ENCODE results near the gene BZW1.

Gene BZW1

DNA sequence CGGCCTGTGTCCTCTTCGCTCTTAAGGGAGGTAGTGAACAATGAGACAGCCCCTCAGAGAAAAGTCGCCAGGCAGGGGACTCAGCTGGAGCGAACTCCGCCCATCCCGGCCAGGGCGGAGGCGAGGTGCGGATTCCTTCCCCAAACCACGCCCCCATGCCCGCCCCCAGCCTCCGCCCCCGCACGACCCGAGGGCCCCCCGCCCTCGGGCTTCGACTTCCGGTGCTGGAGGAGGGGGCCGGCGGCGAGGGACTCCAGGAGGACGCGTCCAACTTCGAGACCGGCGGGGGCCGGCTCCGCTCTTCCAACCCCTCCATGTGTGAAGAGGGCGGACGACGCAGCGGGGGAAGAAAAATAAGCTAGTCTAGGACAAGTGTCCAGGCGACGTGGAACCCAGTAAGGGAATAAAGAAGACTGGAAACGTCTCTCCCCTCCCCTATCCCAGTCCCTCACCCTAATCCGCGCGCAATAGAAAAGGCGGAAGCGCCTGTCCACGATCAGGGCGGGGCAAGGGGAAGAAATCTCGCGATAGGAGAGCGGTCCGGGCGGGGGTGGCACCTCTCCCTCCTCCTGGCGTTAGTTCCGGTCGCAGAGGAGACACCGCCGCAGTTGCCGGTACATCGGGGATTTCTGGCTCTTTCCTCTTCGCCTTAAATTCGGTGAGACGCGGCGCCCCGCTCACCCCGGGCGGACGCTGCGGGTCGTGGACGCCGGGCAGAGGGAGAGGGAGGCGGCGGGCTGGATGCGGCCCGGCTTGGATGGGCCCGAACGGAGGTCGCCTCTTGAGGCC is at the start of gene BZW1:
TSS of gene BZW1 (plus strand) at position 578 of the 789 bp plus-strand sequence. CDS start 1,308 bp downstream, outside the sequence.
- DNase-seq (ENCODE audit: low read depth) = peak; percentile 97

DNA sequence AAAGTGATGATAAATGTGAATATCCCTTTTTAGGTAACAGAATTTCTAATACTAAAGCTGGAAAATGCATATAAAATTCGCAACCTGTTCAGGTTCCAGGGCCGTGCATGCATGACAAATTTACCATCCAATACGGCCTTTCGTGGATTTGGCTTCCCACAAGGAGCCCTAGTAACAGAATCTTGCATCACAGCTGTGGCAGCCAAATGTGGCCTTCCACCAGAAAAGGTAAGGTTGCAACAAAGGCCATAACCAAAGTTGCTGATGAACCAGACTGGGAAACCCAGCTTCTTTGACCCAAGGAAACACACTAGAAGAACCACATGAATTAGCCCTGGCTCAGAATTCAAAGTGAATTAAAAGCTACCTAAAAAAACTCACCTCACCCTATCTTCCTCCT is 49.6 kb upstream of the BZW1 start:
- DNase-seq (ENCODE audit: low read depth) = no peak

- no peak for DNase-seq (ENCODE audit: low read depth)
Observed at GRCh38 chr2:200763422-200763821, 48.3 kb upstream of the BZW1 start.

DNA sequence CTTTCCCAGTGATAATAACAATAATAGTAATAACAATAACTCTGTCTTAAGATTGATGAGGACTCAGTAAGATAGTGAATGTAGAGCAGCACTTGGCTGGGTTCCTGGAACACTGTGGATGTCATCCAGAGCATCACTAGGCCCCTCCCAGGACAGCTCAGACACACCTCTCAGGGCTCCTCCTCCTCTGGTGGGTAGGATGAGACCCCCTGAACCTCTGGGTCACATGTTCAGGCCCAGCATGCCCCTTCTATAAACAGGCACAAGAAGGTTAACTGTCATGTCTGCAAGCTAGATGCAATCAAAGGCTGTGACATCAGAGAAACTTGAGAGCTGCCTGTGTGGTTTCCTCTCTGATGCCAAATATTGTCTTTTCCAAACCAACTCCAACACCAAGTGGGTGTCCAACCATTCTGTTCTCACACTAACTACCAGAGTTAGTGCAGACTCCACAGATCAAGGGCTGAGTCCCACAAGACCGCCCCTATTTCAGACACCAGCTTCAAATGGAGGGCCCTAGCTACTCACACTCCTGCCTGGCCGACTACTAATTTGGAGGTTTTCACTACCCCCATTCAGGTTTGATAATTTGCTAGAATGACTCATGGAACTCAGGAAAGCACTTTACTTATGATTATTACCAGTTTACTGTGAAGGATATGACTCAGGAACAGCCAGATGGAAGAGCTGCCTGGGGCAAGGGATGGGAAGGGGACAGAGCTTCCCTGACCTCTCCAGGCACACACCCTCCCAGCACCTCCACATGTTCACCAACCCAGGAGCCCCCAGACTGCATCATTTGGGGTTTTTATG is 46.4 kb upstream of the BZW1 start:
- DNase-seq (ENCODE audit: low read depth) = peak; percentile 96

DNA sequence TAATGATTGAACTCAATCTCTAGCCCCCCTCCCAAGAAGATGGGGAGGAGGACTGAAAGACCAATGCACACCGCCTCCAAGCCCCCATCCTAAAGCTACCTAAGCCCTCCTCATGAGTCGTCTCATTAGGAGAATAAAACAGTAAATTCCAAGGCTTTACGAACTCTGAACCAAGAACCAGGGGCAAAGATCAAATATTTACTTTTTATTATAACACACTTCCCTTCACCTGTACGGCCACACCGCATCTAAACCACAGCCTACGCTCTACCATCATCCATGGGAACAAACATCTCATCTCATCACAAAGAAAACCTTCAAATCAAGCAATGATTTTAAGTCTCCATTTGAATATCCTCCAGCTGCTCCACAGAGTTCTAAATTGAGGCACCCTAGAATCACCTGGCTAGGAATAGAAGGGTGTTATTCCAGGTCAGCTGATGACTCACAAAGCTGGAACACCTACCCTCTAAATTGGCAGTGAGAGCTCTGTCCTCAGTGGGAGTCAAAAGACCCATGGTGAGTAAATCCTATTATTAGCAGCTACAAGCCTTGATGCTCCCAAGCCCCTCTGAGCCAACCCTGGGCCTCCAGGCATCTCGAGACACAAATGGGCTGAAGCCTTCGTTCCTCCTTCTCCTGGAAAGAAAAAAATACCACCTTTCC is 45.6 kb upstream of the BZW1 start:
- no peak for DNase-seq (ENCODE audit: low read depth)

- DNase-seq (ENCODE audit: low read depth) = no peak
Observed at GRCh38 chr2:200767111-200767885, 44.4 kb upstream of the BZW1 start.

GRCh38 chr2:200770847-200771246 is 40.9 kb upstream of the BZW1 start:
- DNase-seq (ENCODE audit: low read depth) = no peak

- no peak for DNase-seq (ENCODE audit: low read depth)
Observed at GRCh38 chr2:200772620-200773019, 39.1 kb upstream of the BZW1 start.

DNA sequence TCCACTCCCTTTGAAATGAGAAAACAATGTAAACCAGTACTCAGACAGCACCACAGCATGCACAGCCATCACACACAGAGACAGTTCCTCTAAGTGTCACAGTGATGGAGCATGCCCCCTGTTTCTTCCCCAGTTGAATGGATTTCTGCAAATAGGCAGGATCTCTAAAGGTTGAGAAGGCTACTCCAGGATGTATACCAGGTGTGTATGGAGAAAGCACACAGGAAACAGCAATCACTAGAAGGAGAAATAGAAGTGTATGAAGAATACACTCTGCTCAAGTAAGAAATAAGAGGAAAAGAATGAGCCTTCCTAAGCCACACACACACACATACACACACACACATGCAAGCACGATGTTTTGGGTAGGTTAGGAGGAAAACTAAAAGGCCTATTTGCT is 38.6 kb upstream of the BZW1 start:
- DNase-seq (ENCODE audit: low read depth) = no peak

DNA sequence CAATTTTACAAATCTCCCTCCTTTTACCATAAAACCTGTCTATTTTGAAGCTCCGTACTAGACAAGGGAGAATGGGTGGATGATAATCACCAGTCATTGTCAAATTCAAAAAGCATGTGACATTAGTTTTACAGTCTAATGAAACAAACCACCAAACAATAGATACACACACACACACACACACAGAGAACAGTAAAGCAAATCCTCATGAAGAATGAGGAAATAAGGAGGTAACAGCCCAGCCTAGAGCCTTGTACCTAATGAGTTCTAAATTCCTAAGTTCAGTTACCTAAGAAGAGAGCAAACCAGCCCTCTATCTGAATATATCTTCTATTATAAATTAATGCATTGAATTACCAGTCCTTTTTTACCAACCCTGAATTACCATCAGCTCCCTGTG is 36.8 kb upstream of the BZW1 start:
- no peak for DNase-seq (ENCODE audit: low read depth)

GRCh38 chr2:200777275-200777674 is 34.4 kb upstream of the BZW1 start:
- no peak for DNase-seq (ENCODE audit: low read depth)

GRCh38 chr2:200778038-200778437 is 33.7 kb upstream of the BZW1 start:
- peak; percentile 66 for DNase-seq (ENCODE audit: low read depth)

- no peak for DNase-seq (ENCODE audit: low read depth)
Observed at GRCh38 chr2:200779214-200779613, 32.5 kb upstream of the BZW1 start.

DNA sequence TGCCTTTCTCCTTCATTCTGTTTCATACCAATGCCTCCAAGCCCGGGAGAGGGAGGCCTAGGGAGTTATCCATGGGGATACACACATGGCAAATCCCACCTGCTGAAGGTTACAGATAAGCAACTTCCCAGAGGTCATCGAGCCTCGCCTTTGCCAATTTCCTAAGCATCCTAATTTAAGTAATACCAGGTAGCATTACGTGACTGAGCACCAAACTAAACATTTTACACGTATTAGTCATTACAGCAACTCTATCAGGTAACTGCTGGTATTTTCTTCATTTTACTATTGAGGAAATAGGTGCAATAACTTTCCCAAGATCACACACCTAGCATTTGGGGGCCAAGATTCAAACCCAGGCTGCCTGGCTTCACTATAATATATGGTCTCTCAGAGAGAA is 30.1 kb upstream of the BZW1 start:
- no peak for DNase-seq (ENCODE audit: low read depth)

DNA sequence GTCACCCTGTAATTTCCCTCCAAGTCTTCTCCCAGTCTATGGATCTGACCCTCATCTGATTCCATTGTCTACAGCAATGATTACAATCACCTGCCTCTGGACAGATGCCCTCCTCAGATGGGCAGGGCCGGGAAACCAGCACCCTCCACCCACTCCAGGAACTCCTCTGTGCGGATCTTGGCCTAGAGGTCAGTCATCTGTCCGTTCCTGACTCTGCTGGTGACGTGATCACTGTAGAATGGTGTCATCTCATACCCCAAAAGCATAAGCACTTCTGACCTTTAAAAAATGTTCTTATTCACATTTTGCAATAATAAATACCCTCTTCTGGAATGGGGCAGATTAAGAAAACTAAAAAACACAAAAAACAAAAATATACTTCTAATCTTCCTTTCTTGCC is 29.5 kb upstream of the BZW1 start:
- peak; percentile 26 for DNase-seq (ENCODE audit: low read depth)

DNA sequence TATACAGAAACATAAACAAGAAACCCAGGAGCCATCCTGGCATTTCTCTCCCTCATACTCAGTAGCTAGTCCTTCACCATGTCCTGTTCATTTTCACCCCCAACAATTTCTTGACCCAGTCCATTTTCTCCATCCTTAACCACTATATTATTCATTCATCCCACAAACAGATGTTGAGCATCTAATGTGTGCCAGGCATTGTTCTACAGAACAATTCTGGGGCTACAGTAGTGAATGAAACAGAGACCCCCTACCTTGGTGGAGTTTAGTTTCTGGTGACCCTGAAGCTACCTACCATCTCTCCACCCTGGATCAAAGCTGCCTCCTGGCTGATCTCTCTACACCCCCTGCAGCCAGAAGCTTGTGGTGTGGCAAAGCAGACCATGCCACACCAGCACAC is 27.5 kb upstream of the BZW1 start:
- no peak for DNase-seq (ENCODE audit: low read depth)

GRCh38 chr2:200786423-200786822 is 25.3 kb upstream of the BZW1 start:
- peak; percentile 87 for DNase-seq (ENCODE audit: low read depth)

DNA sequence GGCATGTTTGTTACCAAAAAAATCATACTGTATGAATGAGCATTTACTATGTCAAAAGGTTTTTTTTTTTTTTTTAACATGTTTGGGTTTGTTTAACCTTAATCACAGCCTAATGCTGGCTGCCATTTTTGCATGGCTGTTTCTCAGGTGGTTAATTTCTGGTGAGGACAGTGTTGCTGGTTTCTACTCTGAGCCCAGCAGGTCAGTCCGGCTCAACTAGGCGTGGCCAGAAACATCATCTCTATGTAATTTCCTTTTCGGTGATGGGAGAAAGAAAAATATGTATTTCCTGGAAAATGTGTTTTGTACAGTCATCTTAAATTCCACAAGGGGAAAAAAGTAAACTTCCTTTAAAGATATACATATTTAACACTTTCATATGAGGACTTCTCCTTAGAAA is 24.9 kb upstream of the BZW1 start:
- peak; percentile 87 for DNase-seq (ENCODE audit: low read depth)

DNA sequence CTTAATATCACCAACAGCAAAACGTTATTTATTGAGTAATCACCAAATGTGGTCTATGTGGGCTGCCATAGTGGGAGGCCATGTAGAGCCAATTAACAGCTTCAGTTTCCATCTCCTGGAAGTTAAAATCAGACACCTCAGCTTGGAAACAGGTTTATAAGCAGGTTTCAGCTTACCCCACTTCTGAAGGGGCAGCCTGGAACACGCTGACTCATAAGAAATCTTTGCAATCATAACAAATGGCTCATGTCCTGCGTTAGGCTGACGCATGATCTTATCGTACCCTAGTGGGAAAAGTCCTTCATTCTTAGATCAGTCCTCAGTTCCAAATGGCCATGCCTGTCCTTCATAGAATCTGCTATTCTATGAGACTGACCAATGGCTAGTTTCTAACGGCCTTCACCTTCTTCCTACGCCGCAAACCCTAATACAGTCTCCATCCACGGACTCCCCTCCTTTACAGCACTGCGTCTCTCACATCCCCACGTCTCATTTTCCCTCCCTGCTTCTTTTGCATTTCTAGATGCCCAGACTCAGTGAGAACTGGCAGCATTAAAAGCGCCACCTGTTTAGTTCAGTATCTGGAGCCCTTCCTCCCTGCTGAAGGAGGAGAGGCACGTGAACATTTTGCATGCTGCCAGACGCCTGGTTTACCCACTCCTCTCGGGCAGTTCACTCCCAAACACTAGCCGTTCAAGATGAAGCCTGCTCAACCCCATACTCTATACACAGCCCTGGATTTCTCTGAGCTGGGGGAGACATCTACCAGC is 24.2 kb upstream of the BZW1 start:
- peak; percentile 95 for DNase-seq (ENCODE audit: low read depth)

DNA sequence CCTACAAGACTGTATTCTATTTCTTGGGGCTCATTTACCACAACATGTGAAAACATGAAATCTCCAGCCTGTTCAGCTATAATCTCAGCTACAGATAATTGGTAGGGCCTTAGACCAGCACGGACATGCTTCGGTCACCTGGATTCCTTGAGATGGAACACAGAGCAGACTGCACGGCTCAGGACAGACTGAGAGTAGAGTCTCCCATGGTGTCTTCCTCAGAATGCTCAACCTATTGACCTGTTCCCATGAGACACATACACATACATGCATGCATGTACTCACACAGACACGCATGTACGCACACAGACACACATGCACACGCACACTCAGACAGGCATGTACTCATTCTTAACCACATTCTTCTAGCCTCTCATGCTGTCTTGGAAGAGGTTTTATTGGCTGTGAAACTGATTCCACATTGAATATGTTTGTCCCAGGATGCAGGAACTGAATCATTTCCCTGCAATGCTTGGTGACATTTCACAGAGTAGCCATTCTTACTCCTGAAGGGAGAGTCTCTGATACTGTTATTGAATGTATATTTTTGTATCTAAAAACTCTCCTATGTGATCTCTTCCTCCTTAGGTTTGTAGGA is 23.5 kb upstream of the BZW1 start:
- DNase-seq (ENCODE audit: low read depth) = peak; percentile 92

- DNase-seq (ENCODE audit: low read depth) = no peak
Observed at GRCh38 chr2:200790185-200790584, 21.5 kb upstream of the BZW1 start.

Measured in EH (cell line).